Measurements from ENCODE around the gene DLG1. TPM values are rescaled to one million over a fixed set of nuclear protein-coding genes. Genes with fewer than 3 reads are reported as not detected.

The DLG1 gene
- total RNA-seq, 2 donors from 2014 or later, result 59.0 to 98.2 TPM

GRCh38 chr3:196995027-196995426 lies 303.4 kb downstream of the DLG1 start:
- no peaks in the 10 kb centered on the region for H3K36me3 ChIP-seq
- H3K9me3 ChIP-seq, result no peaks in the 10 kb centered on the region
- no peak overlapping the region for H3K4me3 ChIP-seq
- no peak overlapping the region for H3K27ac ChIP-seq
- H3K4me1 ChIP-seq (replicated peaks), result no peaks in the 10 kb centered on the region
- 93% methylated on average over 19 of the region's 19 CpGs for WGBS
- no peak for DNase-seq (ENCODE audit: low spot score)
- H3K27me3 ChIP-seq (replicated peaks; ENCODE audit: insufficient read depth), result no peaks in the 10 kb centered on the region
- intact Hi-C loops (cut with DNase I), result no loop called here
- TF ChIP-seq CTCF (IDR thresholded peaks at IDR 0.05), result no peak
- no peak for TF ChIP-seq POLR2A (IDR thresholded peaks at IDR 0.05)
- TF ChIP-seq POLR2AphosphoS5 (IDR thresholded peaks at IDR 0.05), result no peak

GRCh38 chr3:196994056-196994455 lies 304.4 kb downstream of the DLG1 start:
- no peaks in the 10 kb centered on the region for H3K27me3 ChIP-seq (replicated peaks; ENCODE audit: insufficient read depth)
- TF ChIP-seq POLR2A (IDR thresholded peaks at IDR 0.05) (no peak), POLR2AphosphoS5 (IDR thresholded peaks at IDR 0.05) (no peak), CTCF (IDR thresholded peaks at IDR 0.05) (no peak)
- WGBS, result 78% methylated on average over 16 of the region's 16 CpGs
- DNase-seq (ENCODE audit: low spot score), result no peak
- H3K36me3 ChIP-seq, result no peaks in the 10 kb centered on the region
- H3K27ac ChIP-seq, result no peak overlapping the region
- H3K9me3 ChIP-seq, result no peaks in the 10 kb centered on the region
- H3K4me3 ChIP-seq, result no peak overlapping the region
- intact Hi-C loops (cut with DNase I), result no loop called here
- no peaks in the 10 kb centered on the region for H3K4me1 ChIP-seq (replicated peaks)

Small RNAs within 50 kb of the gene (microRNA-seq; reads per million reads assigned to microRNA genes)
- gene MIR4797, result not detected

Small RNAs within 50 kb of the gene (small RNA-seq; reads per million reads assigned to genes)
- 0 reads per million in 2 donors for gene MIR4797
